NCI-H345 (cell line): ENCODE data around the gene MOB3A.
A peak's percentile ranks its signal among the peaks of the same experiment; 100 is the strongest.
"Not testable (repeated sequence)": the region's sequence is repeated elsewhere in the genome, so short reads cannot be mapped to it uniquely, and the experiment has no call there.

ENCODE experiments used
- DNase-seq: peaks from one replicate; lab custom pipeline; 2025; lab: John Stamatoyannopoulos, UW

Gene MOB3A

GRCh38 chr19:2096034-2096479, at the start of gene MOB3A:
TSS of gene MOB3A (minus strand) at chr19:2096326. CDS start at chr19:2078560, 17,766 bp downstream.
- DNase-seq: peak; percentile 94

GRCh38 chr19:2145831-2146241, 49.7 kb upstream of the MOB3A start:
- DNase-seq: no peak

- DNase-seq: no peak
These were observed 48.1 kb upstream of the MOB3A start for GRCh38 chr19:2144190-2144589.

GRCh38 chr19:2142173-2142829, 46.2 kb upstream of the MOB3A start:
- no peak for DNase-seq

DNA sequence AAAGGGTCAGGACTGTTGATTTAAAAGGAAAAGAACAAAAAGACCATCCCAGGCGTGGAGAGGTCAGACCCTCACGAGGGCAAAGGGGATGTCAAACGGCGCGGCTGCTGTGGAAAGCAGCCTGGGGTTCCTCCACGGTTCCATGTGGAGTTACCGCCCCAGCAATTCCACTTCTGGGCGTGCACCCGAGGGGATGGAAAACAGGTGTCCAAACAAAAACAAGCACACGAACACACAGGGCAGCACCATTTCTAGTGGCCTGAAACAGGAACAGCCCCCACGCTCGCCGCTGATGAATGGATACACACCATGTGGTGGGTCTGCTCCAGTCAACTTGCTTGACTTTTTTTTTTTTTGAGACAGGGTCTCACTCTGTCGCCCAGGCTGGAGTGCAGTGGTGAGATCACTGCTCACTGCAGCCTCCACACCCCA, 44.0 kb upstream of the MOB3A start:
- DNase-seq: no peak

DNA sequence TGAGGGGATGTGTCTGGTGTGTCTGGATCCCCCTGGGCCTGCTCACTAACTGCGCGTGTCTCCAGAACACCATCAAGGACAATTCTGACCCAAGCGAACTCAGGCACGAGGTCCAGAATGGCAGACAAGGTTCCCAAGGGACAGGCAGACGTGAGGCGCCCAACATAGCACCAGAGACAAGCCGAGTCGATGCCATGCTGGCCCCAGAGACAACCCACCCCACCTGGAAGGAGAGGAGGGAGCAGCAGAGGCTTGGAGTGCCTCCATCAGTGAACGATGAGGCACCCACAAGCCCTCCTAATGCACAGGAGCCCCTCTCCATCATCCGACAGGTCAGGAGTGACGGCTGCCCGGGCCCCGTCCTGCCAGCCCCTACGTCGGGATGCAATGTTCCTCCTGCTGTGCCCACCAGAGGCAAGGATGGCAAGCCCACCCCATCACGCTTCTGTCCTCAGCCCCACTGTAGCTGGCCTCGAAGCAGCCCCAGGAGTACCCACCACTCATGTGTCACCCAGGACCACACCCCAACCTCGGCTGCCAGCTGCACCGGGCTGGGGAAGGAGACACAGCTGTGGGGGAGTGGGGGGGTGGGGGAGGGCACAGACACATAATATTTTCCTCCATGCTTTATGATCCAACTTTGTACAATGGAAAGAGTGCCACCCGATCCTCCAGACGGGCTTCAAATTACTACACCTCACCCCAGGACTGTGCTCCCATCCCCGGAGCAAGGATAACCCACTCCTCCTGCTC, 43.4 kb upstream of the MOB3A start:
- no peak for DNase-seq

- DNase-seq: no peak
These were observed 42.1 kb upstream of the MOB3A start for GRCh38 chr19:2138061-2138728.

GRCh38 chr19:2136796-2137195, 40.7 kb upstream of the MOB3A start:
- no peak for DNase-seq

DNA sequence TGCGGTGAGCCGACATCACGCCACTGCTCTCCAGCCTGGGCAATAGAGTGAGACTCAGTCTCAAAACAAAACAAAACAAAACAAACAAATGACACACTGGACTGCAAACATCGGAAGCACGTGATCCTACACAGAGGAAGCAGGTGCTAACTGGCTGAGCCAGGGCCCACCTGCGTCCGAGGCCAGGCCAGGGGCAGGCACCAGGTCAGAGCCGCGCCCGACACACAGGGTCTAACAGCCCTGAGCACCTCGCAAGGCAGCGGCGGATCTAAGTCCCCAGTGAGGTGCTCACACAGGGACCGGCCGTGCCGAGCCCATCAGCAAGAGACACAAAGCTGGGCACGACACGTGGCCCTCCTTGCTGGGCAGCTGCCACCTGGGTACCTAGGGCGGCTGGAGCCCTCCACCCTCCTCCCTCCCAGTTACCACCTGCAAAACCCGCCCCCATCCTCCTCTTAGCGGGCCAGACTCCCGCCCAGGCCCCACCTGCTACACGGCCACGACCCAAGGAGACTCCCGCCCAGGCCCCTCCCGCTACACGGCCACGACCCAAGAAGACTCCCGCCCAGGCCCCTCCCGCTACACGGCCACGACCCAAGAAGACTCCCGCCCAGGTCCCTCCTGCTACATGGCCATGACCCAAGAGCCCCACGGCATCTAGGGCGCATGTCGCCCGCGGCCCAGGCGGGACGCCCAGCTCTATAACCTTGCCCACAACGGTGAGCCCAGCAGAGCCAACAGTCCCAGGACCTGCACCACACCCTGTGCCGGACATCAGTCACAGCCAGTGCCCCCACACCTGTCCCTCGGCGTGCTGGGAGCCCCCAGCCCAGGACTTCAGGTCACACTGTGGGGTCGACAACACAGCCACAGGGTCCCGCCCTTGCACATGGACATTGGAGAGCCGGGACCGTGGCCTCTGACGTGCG, 39.6 kb upstream of the MOB3A start:
- no peak for DNase-seq

DNA sequence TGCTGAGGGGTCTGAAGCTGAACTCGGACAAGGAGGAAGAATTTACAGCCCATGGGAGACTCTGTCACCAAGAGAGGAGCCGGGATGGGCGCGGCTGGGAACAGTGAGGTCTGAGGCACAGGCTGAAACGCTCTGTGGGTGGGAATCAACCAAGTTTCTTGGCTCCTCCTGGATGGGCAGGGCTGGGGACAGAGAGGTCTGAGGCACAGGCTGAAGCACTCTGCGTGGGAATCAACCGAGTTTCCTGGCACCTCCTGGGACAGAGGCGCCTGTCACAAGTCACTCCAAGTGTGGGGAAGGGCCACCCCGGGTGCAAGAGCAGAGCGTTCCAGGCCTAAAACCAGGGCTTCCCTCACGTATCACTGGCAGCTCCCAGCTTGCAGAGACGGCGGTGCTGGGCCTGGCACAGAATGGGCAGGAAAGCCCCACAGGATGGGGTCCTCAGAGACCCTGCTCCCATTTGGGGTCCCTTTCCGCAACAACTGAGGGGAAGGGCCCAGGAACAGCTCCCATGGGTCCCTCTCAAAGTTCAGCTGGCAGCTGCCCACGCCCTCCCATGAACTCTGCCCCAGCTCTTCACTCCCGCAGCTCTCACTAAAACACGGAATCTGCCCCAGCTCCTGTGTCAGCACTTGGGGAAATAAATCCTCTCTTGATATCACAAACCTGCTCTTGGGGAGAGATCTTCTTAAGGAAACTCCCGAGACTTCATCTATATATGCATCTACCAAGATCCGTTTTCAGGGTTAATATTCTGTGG, 36.8 kb upstream of the MOB3A start:
- DNase-seq: no peak

GRCh38 chr19:2132191-2132590, 36.1 kb upstream of the MOB3A start:
- no peak for DNase-seq

DNA sequence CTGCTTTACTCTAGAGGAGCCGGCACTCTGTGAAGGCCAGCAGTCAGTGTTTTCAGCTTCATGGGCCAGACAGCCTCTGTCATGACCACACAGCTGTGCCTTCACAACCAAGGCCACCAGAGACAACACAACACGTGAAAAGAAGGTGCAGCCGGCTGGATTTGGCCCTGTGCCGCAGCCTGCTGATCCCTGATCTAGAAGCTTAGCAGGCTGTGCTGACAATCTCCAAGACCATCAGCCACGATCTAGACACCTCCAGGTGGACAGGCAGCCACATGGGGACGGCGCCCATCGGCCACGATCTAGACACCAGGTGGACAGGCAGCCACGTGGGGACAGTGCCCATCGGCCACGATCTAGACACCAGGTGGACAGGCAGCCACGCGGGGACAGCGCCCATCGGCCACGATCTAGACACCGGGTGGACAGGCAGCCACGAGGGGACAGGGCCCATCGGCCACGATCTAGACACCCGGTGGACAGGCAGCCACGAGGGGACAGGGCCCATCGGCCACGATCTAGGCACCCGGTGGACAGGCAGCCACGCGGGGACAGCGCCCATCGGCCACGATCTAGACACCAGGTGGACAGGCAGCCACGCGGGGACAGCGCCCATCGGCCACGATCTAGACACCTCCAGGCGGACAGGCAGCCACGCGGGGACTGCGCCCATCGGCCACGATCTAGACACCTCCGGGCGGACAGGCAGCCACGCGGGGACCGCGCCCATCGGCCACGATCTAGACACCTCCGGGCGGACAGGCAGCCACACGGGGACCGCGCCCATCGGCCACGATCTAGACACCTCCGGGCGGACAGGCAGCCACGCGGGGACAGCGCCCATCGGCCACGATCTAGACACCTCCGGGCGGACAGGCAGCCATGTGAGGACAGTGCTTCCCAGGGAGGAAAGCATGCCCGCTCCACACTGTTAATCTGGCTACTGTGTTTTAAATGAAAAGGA, 35.2 kb upstream of the MOB3A start:
- not testable (repeated sequence) for DNase-seq

DNA sequence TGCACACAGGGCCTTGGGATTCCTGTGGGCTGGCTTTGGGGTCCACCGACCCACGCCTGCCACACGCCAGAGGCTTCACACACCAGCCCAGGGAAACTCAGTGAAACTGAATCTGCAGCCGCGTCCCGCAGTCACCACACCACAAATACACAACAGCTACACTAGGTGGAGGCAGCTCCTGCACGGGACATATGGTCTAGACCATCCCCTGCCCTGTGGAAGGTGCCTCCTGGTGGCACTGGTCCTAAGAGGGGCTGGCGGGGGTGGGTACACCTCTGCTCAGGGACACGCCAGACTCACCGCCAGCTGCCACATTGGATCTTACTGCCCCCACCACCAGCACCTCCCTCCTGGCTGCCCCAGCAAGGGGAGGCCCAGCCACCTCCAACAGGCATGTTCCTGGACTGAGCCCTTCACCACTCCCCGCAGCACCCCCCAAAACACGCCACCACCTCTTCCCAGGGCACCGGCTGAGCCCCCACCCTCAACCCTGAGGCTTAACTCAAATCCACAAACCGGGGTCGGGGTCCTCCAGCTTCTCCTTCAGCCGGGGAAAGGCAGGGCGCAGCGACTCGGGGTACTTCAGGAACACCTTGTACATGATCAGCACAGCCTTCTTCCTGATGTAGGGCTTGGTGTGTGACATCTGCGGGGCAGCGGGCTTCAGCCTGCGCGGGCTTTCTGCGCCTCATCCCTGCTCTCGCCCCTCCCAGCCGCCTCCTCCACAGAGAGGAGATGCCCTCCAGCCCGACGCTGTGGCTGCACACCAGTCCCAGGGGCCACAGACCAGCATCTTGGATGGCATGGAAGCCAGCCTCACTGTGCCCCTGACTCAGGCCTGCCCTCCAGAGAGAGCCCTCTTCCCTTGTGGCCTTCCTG, 34.0 kb upstream of the MOB3A start:
- DNase-seq: no peak

DNA sequence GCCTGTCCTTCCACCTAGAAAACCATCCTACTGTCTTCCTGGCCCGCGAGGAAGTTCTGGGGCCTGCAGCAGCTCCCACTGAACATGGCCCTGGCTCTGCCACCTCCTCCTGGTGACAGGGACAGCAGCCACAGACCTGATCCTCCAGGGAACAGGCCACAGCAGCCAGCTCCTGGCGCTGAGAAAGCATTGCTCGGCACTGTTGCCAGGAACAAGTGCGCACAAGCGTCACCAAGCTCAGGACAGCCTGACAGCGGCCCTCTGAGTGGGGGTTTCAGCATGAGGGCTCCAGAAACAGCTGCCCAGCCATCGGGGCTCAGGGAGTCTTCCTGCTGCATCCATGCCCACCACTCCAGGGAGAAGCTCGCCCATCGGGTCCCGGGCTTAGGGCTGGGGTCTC, 33.4 kb upstream of the MOB3A start:
- no peak for DNase-seq

DNA sequence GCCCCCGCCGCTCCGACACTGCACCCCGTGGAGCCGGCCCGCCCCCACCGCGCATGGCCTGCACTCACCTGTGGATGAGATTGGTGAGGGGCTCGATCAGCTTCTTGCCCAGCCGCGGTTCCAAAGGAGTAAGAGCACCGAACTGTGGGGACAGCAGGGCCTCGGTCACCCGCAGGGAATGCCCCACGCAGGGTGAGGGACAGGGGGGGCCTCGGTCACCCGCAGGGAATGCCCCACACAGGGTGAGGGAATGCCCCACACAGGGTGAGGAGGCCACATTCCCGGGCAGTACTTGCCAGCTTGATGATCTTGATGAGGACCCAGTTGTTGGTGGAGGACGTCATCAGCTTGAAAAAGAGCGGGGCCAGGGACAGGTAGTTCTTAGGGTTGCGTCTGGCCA, 32.9 kb upstream of the MOB3A start:
- peak; percentile 12 for DNase-seq

DNA sequence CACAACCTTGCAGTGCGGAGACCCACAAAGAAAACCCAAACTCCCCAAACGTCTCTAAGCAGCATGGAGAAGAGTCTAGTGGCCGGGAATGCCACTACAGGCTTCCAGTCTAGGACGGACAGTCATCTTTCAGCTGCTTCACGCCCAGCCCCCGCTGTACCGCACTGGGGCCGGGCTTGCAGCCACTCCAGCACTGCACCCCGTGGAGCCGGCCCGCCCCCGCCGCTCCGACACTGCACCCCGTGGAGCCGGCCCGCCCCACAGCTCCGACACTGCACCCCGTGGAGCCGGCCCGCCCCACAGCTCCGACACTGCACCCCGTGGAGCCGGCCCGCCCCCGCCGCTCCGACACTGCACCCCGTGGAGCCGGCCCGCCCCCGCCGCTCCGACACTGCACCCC, 32.1 kb upstream of the MOB3A start:
- peak; percentile 70 for DNase-seq

GRCh38 chr19:2127758-2128157, 31.6 kb upstream of the MOB3A start:
- DNase-seq: peak; percentile 24

DNA sequence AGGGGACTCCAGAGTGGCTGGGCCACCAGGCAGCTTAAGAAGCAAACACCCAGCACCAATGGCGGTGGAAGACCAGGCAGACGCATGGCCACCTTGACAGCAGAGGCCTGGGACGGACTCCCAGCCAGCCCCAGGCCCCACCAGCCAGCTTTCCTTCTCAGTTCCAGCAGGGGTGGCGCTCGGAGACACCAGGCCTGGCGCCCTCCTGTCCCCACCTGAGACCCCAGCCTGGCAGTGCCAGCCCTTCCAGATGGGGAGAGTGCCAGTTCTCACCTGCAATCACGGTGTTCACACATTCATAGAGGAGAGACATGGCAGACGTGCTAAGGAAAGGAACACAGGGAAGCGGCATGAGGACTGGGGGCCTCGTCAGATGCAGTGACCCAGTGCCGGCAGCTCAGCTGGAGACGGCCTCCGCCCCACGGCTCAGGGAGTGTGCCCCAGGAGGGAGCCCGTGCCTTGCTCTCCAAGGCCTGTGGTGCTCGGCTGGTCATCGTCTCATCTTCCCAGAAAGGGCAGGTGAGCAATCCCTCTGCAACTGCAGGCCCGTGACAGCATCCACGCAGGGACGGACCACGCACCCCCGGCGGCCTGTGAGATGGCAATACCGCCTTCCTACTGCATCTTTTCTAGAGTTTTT, 30.9 kb upstream of the MOB3A start:
- DNase-seq: no peak
